GM12878 (cell line): ENCODE measurements around the gene FOXD1. TPM values are rescaled to one million over a fixed set of nuclear protein-coding genes. Genes with fewer than 3 reads are reported as not detected.

Source experiments
- ATAC-seq: fragments of 200-7000 bp; cut with Tn5 transposase; 3 replicates; pipeline ENCODE4 v1.9.1; 2020; ENCODE audit warnings: mild to moderate bottlenecking, moderate library complexity
- BruUV-seq: library from RNA; stranded (reverse); fragments of 400-500 nt; replicated peaks from 2 replicates; lab custom pipeline; 2021; lab: Mats Ljungman, UMichigan
- CTCF ChIA-PET: fragments of 300-600 bp; sonication (Branson Sonifier 250); formaldehyde crosslinking; extraction: SDS; loops from one replicate; lab custom pipeline; 2021; ENCODE audit warnings: inconsistent platforms; lab: Yijun Ruan, JAX
- POLR2A ChIA-PET: fragments of 350-600 bp; formaldehyde crosslinking; extraction: SDS; loops from one replicate; lab custom pipeline; 2021; ENCODE audit warnings: inconsistent platforms; lab: Charles Lee
- RAD21 ChIA-PET: fragments of 300-600 bp; sonication (Branson Sonifier 250); formaldehyde crosslinking; loops from one replicate; lab custom pipeline; 2023; ENCODE audit warnings: antibody characterized with exemption; ENCODE audit not compliant: unreplicated experiment; lab: Charles Lee
- SMC1A ChIA-PET: fragments of 300-600 bp; sonication (Branson Sonifier 250); formaldehyde crosslinking; loops from one replicate; lab custom pipeline; 2023; ENCODE audit not compliant: unreplicated experiment, uncharacterized antibody; lab: Charles Lee
- DNase-seq: peaks from one replicate; pipeline ENCODE4 v3.0.0-alpha.2; 2011; ENCODE audit warnings: low read depth, low spot score
- FAIRE-seq: peaks from 3 replicates; lab custom pipeline; 2011; peaks lifted over from hg19 to GRCh38; lab: Jason Lieb, UNC
- H2AFZ ChIP-seq: 2 replicates; pipeline ENCODE4 v1.6.0; 2011; ENCODE audit warnings: low read depth, low read length, control low read depth; ENCODE audit not compliant: control insufficient read depth
- H3K27ac ChIP-seq: 2 replicates; pipeline ENCODE4 v1.5.1; 2011; ENCODE audit warnings: control low read depth; ENCODE audit not compliant: control insufficient read depth, insufficient read depth
- H3K27me3 ChIP-seq, 2 experiments: replicated peaks in 1 of 2; 2 replicates each; pipeline versions ENCODE4 v1.6.0 to v1.6.1; 2011; ENCODE audit warnings: low read length in 1 of 2; ENCODE audit not compliant: control insufficient read depth in 2 of 2, insufficient read depth in 2 of 2
- H3K36me3 ChIP-seq, 2 experiments: 2 replicates each; pipeline ENCODE4 v1.5.1; 2011; ENCODE audit warnings: low read length in 1 of 2; ENCODE audit not compliant: control insufficient read depth in 2 of 2, insufficient read depth in 2 of 2
- H3K4me1 ChIP-seq: 2 replicates; pipeline ENCODE4 v1.6.1; 2011; ENCODE audit warnings: mild to moderate bottlenecking, low read length, moderate library complexity, mixed read lengths; ENCODE audit not compliant: control insufficient read depth, insufficient read depth
- H3K4me2 ChIP-seq: 2 replicates; pipeline ENCODE4 v1.6.0; 2011; ENCODE audit warnings: control low read depth; ENCODE audit not compliant: control insufficient read depth, insufficient read depth
- H3K4me3 ChIP-seq: fragments of 200-600 bp; sonication (generic); 2 replicates; pipeline ENCODE4 v1.5.1; 2016
- H3K79me2 ChIP-seq: 2 replicates; pipeline ENCODE4 v1.6.0; 2011; ENCODE audit warnings: low read length; ENCODE audit not compliant: control insufficient read depth, insufficient read depth
- H3K9ac ChIP-seq: 2 replicates; pipeline ENCODE4 v1.8.0; 2011; ENCODE audit warnings: low read length, control low read depth, mixed read lengths; ENCODE audit not compliant: control insufficient read depth, insufficient read depth
- H3K9me3 ChIP-seq: replicated peaks from 3 replicates; pipeline ENCODE4 v1.5.1; 2011; ENCODE audit warnings: mild to moderate bottlenecking, low read length; ENCODE audit not compliant: control insufficient read depth, insufficient read depth
- H4K20me1 ChIP-seq: 2 replicates; pipeline ENCODE4 v1.6.0; 2011; ENCODE audit not compliant: control insufficient read depth, insufficient read depth
- CBX3 ChIP-seq: fragments of 200-600 bp; sonication (generic); IDR thresholded peaks from 2 replicates; pipeline ENCODE4 v1.6.1; 2016; ENCODE audit warnings: low read depth, borderline replicate concordance
- EGR1 ChIP-seq, 2 experiments: IDR thresholded peaks; 1 replicate in 1 of 2; 2 replicates in 1 of 2; pipeline ENCODE4 v1.6.1; 2011 to 2012; ENCODE audit warnings: low read depth in 2 of 2, low read length in 2 of 2, borderline replicate concordance in 1 of 2, mild to moderate bottlenecking in 1 of 2, moderate library complexity in 1 of 2
- EZH2 ChIP-seq: IDR thresholded peaks from 2 replicates; pipeline ENCODE4 v1.6.1; 2012; ENCODE audit warnings: low read depth, mild to moderate bottlenecking, control low read depth, inconsistent platforms, low read length, borderline replicate concordance; ENCODE audit not compliant: control insufficient read depth
- IKZF2 ChIP-seq, 2 experiments: fragments of 450-650 bp; IDR thresholded peaks; 2 replicates each; pipeline ENCODE4 v1.6.1; 2017; ENCODE audit warnings: mild to moderate bottlenecking in 2 of 2, moderate library complexity in 2 of 2
- MEF2A ChIP-seq: IDR thresholded peaks from 2 replicates; pipeline ENCODE4 v1.6.1; 2011; ENCODE audit warnings: low read depth, mild to moderate bottlenecking, low read length, moderate library complexity; ENCODE audit not compliant: insufficient read depth
- MYB ChIP-seq: fragments of 150-350 bp; IDR thresholded peaks from 2 replicates; pipeline ENCODE4 v1.6.1; 2014; ENCODE audit warnings: mild to moderate bottlenecking, low read depth, low read length, borderline replicate concordance
- NFXL1 ChIP-seq: fragments of 450-650 bp; IDR thresholded peaks from 2 replicates; pipeline ENCODE4 v1.6.1; 2017; ENCODE audit warnings: antibody characterized with exemption, mild to moderate bottlenecking, borderline replicate concordance
- RAD21 ChIP-seq: IDR thresholded peaks from 2 replicates; pipeline ENCODE4 v1.6.1; 2011; ENCODE audit warnings: mild to moderate bottlenecking, low read depth, low read length, moderate library complexity; ENCODE audit not compliant: insufficient read depth
- SMAD1 ChIP-seq: fragments of 450-650 bp; IDR thresholded peaks from 2 replicates; pipeline ENCODE4 v1.6.1; 2018; ENCODE audit warnings: mild to moderate bottlenecking, low read depth; ENCODE audit not compliant: partially characterized antibody
- SMAD5 ChIP-seq: IDR thresholded peaks from 2 replicates; pipeline ENCODE4 v1.6.1; 2016; ENCODE audit warnings: antibody characterized with exemption, low read depth
- SP1 ChIP-seq: IDR thresholded peaks from one replicate; pipeline ENCODE4 v1.6.1; 2011; ENCODE audit warnings: low read depth, low read length
- YY1 ChIP-seq: IDR thresholded peaks from 2 replicates; pipeline ENCODE4 v1.6.1; 2011; ENCODE audit warnings: low read depth, mild to moderate bottlenecking, low read length
- ZNF207 ChIP-seq: fragments of 450-650 bp; IDR thresholded peaks from 2 replicates; pipeline ENCODE4 v1.6.1; 2014; ENCODE audit warnings: antibody characterized with exemption, mild to moderate bottlenecking, borderline replicate concordance
- WGBS: methylation state at CpG from one replicate; pipeline ENCODE4 v1.1.6; 2016; ENCODE audit warnings: low lambda C conversion rate; ENCODE audit not compliant: insufficient replicate concordance, insufficient coverage; ENCODE audit errors: missing lambda C conversion rate; 5-methylcytosine and 5-hydroxymethylcytosine counted together
- in situ Hi-C: fragments of 300-500 bp; cut with MboI; formaldehyde crosslinking; loops from 9 replicates; pipeline ENCODE4 v1.14.3; 2018; ENCODE audit warnings: mixed read lengths
- intact Hi-C: fragments of 100-400 bp; cut with micrococcal nuclease; formaldehyde crosslinking; loops from one replicate; pipeline ENCODE4 v1.14.2; 2022; ENCODE audit not compliant: unreplicated experiment
- polyA plus RNA-seq, 11 experiments: library from polyadenylated mRNA; depleted of rRNA in 4 of 11; unstranded in 6 of 11; stranded (reverse) in 5 of 11; fragments of >200 nt; fragmentation: Nextera tagmentation in 4 of 11; fragmentation: Illumina TruSeq in 1 of 11; extraction: Ambion mirVana in 4 of 11; extraction: Trizol in 1 of 11; gene quantifications; 1 replicate in 1 of 11; 2 replicates in 10 of 11; pipeline versions ENCODE4 v1.2.1 to v1.2.3, GENCODE V29; 2011 to 2016; ENCODE audit warnings: inconsistent platforms in 2 of 11, missing spikeins in 2 of 11, low read depth in 1 of 11
- total RNA-seq, 4 experiments: library from RNA; depleted of rRNA in 3 of 4; stranded (reverse); fragments of >200 nt in 3 of 4; fragmentation: Illumina TruSeq in 1 of 4; extraction: Trizol in 1 of 4; gene quantifications; 2 replicates each; pipeline versions ENCODE4 v1.2.1 to v1.2.3, GENCODE V29; 2013 to 2021
- TF ChIP-seq, protein P1 (sequence below): IDR thresholded peaks from 2 replicates; pipeline ENCODE4 v1.6.1; 2011; ENCODE audit warnings: mild to moderate bottlenecking, low read depth, low read length, moderate library complexity; ENCODE audit not compliant: insufficient replicate concordance
- TF ChIP-seq, protein P2 (sequence below): fragments of 450-650 bp; IDR thresholded peaks from 2 replicates; pipeline ENCODE4 v1.6.1; 2017; ENCODE audit warnings: borderline replicate concordance
- TF ChIP-seq, protein P3 (sequence below): IDR thresholded peaks from 2 replicates; pipeline ENCODE4 v1.6.1; 2012; ENCODE audit warnings: mild to moderate bottlenecking, low read depth, low read length

Gene FOXD1
- total and polyA plus RNA-seq, 10 of the 15 experiments (the other 5 are each of a cell fraction or from before 2014, with no cell fraction given), result not detected

- Histone ChIP-seq H4K20me1 (no peaks in the 10 kb centered on the region), H3K4me1 (no peaks in the 10 kb centered on the region), H3K9ac (no peak overlapping the region), H3K36me3 (no peaks in the 10 kb centered on the region), H3K9me3 (peaks cover 2% of the 10 kb centered on the region; the same call in 2 of the 3 replicates), H2AFZ (peak overlapping the region; percentile 29; the same call in 1 of the 2 replicates), H3K27ac (no peak overlapping the region), H3K27me3 (peaks cover 13 to 36% of the 10 kb centered on the region in 2 experiments), H3K79me2 (no peaks in the 10 kb centered on the region), H3K4me2 (peak overlapping the region; percentile 79), H3K4me3 (peak overlapping the region; percentile 50; the same call in 1 of the 2 replicates)
- FAIRE-seq, result no peak
- in situ Hi-C loops, result loop anchor here (10.0 kb wide), 1 partner anchor 363 kb away; no protein-coding TSS in a partner anchor
- RAD21 ChIA-PET, result no interaction called here
- intact Hi-C loops, result loop anchor here (10.0 kb wide), 1 partner anchor 63 kb away; no protein-coding TSS in a partner anchor
- peak; percentile 54 for ATAC-seq
- CTCF ChIA-PET, result no interaction called here
- SMC1A ChIA-PET, result interaction anchor here (1.1 kb wide), 1 partner anchor 44 kb away, joined by 3 read pairs; no protein-coding TSS in a partner anchor
- WGBS, result 47% methylated on average over 63 of the region's 127 CpGs
- DNase-seq, result no peak
- BruUV-seq, result no TSS peak
- POLR2A ChIA-PET, result interaction anchor here (0.5 kb wide), 1 partner anchor 1634 kb away, joined by 3 read pairs; no protein-coding TSS in a partner anchor
- no peak for TF ChIP-seq MYB
- no peak for TF ChIP-seq CBX3
- no peak for TF ChIP-seq SP1
- peak; percentile 82; the same call in 1 of the 2 replicates for TF ChIP-seq EZH2
- TF ChIP-seq, protein P1, sequence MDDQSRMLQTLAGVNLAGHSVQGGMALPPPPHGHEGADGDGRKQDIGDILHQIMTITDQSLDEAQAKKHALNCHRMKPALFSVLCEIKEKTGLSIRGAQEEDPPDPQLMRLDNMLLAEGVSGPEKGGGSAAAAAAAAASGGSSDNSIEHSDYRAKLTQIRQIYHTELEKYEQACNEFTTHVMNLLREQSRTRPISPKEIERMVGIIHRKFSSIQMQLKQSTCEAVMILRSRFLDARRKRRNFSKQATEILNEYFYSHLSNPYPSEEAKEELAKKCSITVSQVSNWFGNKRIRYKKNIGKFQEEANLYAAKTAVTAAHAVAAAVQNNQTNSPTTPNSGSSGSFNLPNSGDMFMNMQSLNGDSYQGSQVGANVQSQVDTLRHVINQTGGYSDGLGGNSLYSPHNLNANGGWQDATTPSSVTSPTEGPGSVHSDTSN, result no peak
- no peak for TF ChIP-seq SMAD1
- 0 out of 2 replicates have a peak, but pooled peaks have one; percentile 41 for TF ChIP-seq NFXL1
- TF ChIP-seq ZNF207, result no peak
- no peak for TF ChIP-seq IKZF2 (IDR thresholded peaks at IDR 0.05)
- no peak for TF ChIP-seq RAD21
- TF ChIP-seq EGR1 (IDR thresholded peaks at IDR 0.05; ENCODE audit: borderline replicate concordance in 1 of 2, low read depth in 2 of 2, low read length in 2 of 2), result peak in 1 of 2 experiments; percentile 52; a peak in 1 of 3 replicates
- no peak for TF ChIP-seq SMAD5
- TF ChIP-seq MEF2A, result no peak
- TF ChIP-seq YY1, result no peak
- TF ChIP-seq, protein P2, sequence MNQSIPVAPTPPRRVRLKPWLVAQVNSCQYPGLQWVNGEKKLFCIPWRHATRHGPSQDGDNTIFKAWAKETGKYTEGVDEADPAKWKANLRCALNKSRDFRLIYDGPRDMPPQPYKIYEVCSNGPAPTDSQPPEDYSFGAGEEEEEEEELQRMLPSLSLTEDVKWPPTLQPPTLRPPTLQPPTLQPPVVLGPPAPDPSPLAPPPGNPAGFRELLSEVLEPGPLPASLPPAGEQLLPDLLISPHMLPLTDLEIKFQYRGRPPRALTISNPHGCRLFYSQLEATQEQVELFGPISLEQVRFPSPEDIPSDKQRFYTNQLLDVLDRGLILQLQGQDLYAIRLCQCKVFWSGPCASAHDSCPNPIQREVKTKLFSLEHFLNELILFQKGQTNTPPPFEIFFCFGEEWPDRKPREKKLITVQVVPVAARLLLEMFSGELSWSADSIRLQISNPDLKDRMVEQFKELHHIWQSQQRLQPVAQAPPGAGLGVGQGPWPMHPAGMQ, result no peak
- TF ChIP-seq, protein P3, sequence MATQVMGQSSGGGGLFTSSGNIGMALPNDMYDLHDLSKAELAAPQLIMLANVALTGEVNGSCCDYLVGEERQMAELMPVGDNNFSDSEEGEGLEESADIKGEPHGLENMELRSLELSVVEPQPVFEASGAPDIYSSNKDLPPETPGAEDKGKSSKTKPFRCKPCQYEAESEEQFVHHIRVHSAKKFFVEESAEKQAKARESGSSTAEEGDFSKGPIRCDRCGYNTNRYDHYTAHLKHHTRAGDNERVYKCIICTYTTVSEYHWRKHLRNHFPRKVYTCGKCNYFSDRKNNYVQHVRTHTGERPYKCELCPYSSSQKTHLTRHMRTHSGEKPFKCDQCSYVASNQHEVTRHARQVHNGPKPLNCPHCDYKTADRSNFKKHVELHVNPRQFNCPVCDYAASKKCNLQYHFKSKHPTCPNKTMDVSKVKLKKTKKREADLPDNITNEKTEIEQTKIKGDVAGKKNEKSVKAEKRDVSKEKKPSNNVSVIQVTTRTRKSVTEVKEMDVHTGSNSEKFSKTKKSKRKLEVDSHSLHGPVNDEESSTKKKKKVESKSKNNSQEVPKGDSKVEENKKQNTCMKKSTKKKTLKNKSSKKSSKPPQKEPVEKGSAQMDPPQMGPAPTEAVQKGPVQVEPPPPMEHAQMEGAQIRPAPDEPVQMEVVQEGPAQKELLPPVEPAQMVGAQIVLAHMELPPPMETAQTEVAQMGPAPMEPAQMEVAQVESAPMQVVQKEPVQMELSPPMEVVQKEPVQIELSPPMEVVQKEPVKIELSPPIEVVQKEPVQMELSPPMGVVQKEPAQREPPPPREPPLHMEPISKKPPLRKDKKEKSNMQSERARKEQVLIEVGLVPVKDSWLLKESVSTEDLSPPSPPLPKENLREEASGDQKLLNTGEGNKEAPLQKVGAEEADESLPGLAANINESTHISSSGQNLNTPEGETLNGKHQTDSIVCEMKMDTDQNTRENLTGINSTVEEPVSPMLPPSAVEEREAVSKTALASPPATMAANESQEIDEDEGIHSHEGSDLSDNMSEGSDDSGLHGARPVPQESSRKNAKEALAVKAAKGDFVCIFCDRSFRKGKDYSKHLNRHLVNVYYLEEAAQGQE, result no peak
Observed at GRCh38 chr5:73447530-73448462, 781 bp downstream of the FOXD1 start.
